Hepatocyte (in vitro differentiated cells): Measurements from ENCODE around the gene HOXC9.

ENCODE experiments used
- CTCF ChIP-seq: fragments of 200-600 bp; sonication (generic); IDR thresholded peaks from 2 replicates; pipeline ENCODE4 v1.5.1; 2016; ENCODE audit warnings: antibody characterized with exemption, mild to moderate bottlenecking; ENCODE audit not compliant: poor library complexity
- EZH2 ChIP-seq: fragments of 200-600 bp; sonication (generic); IDR thresholded peaks from 2 replicates; pipeline ENCODE4 v1.6.1; 2016; ENCODE audit warnings: antibody characterized with exemption, mild to moderate bottlenecking, borderline replicate concordance
- EZH2phosphoT487 ChIP-seq: fragments of 200-600 bp; sonication (generic); IDR thresholded peaks from one replicate; pipeline ENCODE4 v1.6.1; 2018; ENCODE audit warnings: antibody characterized with exemption, mild to moderate bottlenecking, low read depth, moderate library complexity; ENCODE audit not compliant: unreplicated experiment, severe bottlenecking

- TF ChIP-seq CTCF (no peak), EZH2 (no peak), EZH2phosphoT487 (no peak)
Measured at GRCh38 chr12:54034785-54035310, 34.9 kb downstream of the HOXC9 start.
